HG02759 (cell line): Measurements from ENCODE around the gene NSMF.

Experiments
- ATAC-seq: cut with Tn5 transposase; IDR thresholded peaks from one replicate; pipeline ENCODE4 v1.9.1; 2021; ENCODE audit warnings: mild to moderate bottlenecking, moderate library complexity; ENCODE audit not compliant: unreplicated experiment

NSMF gene

DNA sequence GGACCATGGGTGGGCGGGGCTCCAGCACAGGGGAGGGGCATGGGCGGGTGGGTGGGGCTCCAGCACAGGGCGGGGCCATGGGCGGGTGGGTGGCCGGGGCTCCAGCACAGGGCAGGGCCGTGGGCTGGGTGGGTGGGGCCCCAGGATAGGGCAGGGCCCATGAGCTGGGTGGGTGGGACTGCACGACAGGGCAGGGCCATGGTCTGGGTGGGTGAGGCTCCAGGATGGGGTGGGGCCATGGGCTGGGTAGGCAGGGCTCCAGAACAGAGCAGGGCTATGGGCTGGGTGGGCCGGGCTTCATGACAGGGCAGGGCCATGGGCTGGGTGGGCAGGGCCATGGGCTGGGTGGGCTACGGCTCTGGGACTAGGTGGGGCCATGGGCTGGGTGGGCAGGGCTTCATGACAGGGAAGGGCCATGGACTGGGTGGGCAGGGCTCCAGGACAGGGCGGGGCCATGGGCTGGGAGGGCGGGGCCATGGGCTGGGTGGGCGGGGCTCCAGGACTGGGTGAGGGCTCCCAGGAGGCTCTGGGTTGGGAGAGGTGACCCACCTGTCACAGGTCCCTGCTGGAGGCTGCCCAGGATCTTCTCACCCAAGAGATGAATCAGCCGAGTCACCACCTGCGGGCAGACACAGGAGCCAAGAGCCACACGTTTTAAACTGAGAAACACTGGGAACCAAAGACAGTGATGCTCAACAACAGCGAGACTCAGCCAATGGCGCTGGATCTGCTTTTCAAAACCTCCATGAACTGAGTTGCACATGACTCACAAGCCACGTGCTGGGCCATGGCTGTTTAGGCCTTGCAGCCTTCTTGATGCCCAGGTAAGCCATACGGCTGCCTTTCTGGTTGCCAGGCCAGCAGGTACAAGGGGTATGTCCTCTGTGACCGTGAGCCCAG, 33.6 kb upstream of the NSMF start:
- ATAC-seq, result no peak

DNA sequence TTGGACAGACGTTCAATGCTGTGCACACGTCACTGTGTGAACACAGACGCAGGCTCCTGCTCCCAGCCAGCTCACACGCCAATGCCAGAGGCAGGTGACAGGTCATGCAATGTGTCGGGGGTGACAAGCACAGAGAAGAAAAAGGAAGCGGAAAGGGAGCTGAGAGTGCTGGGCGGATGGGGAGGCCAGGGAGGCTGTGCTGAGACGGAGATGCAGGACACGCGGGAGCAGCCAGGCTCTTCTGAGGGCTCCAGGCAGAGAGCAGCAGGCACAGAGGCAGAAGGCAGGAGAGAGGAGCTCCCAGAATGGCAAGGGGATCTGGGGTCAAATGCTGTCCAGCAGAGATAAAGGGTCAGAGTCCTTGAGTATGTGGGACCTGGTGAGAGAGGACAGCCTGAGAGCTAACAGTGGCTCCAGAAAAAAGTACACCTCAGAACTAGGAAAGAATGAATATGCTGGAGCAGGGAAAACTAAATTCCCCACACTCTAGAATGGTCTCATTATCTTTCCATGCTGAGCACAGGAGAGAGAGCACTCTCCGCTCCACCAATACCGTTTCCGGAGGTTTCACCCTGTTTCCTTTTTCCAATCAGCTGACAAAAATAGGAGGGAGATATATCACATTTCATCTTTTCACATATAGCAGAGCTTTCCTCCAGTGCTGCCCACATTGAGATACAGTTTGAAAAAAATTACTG, 32.8 kb upstream of the NSMF start:
- ATAC-seq, result no peak

DNA sequence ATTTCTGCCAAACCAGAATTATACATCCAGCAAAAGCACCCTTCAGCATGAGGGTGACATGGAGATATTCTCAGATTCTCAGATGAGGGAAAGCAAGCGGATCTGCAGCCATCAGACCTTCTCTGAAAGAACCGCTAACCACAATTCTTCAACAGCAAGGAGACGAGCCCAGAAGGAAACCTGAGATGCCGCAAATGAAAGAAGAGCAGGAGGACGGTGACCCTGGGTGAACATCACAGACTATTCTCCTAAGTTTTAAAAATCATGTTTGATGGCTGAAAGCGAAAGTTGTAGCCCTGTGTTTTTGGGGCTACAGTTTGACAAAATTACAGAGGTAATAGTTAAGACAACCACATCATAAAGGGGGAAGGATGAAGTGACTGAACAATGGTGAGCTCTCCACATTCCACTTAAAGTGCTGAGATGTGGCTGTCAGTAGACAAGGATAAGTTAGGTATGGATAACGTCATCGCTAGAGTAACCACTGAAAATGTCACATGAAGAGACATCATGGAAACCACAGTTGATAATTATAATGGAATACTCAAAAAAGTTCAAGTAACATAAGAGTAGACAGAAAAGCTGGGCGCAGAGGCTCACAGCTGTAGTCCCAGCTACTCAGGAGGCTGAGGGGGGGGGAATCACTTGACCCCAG, 31.5 kb upstream of the NSMF start:
- no peak for ATAC-seq

DNA sequence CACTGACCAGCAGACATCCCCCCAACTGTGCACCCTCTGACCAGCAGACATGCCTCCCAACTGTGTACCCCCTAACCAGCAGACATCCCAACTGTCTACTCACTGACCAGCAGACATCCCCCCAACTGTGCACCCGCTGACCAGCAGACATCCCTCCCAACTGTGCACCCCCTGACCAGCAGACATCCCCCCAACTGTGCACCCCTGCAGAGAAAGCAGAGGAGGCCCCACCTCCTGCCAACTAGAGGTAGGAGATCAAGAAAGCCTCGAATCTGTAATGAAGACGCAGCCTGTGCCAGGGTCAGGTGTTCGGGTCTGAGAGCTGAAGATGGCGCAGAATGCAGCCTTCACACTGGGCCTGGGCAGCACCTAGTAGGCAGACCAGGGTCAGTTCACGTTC, 29.8 kb upstream of the NSMF start:
- ATAC-seq, result no peak

DNA sequence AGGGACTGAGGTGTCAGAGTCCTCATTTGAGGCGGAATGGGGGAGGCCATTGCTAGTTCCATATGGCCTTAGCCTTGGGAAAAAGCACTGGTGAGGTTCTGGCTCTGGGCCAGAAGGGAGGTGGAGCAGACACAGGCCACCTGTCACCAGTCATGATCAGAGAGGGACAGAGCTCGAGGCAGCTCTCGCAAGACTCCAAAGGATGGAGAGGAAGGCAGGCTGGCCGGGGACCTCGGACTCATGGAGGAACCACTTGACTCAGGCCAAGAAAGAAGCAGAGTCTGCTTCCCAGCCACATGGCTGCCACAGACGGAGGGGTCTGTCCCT, 29.2 kb upstream of the NSMF start:
- ATAC-seq, result no peak

DNA sequence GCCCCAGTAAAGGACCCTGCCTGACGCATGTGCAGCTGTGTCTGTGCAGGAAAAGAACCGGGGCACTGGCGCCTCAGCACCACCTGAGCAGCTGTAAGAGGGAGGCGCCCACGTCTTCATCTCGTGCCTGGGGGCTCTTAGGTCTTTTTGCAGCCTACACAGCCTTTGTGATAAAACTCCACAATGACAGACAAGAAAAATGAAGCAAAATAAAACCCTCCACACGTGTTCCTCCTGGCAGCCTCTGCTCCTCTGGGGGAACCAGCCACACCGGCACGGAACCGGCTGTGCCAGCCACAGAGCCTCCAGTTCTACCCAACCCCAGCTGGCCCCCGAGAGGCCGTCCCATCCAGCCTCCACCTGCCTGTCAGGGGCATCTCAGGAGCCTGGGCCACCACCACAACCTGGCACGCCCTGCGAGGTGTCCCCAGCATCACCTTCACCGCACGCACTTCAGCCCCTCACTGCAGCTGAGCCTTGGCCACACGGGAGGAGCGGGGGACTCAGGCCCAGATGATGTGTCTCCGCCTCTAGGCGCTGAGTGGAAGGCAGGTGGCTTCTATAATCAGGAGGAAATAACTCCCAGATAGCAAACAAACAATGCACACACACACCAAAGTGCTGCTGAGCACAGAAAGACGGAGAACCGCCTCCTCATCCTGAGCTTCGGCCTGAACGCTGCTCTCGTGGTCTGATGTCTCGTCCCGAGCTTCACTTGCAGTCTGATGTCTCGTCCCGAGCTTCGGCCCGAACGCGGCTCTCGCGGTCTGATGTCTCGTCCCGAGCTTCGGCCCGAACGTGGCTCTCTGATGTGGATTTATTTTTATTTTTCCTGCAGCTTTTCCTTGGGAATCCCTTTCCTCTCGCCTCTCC, 28.6 kb upstream of the NSMF start:
- no peak for ATAC-seq

DNA sequence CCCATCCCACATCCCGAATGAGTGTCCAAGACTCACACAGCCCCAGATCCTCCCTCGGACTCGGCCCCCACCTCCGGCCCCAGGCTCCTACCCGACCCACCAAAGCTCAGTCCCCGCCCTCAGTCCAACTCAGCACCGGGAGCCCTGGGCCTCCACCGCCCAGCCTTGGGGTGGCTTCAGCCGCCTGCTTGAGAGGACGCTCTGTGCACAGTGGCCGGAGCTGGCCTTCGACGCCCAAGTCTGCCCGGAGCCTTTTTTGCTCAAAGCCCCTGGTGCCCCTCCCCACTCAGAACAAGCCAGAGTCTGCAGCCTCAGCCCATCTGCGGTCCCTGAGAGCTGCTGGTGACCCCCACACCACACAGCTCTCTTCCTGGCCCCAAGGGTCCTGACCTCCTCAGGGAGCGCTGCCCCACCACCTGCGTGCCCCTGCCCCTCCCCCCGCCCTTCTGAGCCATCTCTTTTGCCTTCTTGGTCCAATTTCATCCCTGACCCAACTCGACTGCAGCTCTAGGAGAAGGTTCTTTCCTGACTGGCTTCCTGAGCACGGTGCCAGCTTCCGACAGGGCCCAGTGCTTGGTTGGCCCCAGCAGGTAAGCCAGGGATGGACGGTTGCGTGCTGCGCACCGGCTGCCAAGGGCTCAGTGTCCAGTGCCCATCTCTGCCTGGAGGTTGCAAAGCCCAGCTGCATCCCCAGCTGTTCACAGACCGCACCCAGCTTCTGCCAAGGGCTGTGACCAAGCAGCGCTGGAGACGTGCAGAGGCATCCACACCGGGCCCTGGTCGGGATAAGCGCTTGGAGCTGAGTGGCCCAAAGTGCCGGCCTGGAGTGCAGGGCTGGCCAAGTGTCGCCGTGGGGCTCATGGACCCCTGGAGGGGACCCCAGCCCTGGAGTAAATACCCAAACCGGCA, 27.7 kb upstream of the NSMF start:
- ATAC-seq, result no peak

DNA sequence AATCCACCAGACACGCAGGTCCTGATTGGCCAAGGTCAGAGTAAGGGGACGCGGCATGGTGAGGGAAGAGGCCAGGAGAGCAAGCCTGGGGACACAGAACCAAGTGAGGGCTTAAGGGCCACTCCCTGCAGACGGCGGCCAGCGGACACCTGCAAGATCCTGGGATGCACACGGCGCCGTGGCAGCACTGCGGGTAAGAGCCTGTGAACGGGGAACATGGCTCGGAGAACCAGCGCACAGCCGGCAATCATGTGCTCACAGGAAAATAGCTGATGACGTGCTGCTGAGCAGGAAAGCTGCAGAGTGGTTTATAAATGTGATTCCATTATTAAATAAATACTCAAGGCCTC, 27.0 kb upstream of the NSMF start:
- ATAC-seq, result no peak

DNA sequence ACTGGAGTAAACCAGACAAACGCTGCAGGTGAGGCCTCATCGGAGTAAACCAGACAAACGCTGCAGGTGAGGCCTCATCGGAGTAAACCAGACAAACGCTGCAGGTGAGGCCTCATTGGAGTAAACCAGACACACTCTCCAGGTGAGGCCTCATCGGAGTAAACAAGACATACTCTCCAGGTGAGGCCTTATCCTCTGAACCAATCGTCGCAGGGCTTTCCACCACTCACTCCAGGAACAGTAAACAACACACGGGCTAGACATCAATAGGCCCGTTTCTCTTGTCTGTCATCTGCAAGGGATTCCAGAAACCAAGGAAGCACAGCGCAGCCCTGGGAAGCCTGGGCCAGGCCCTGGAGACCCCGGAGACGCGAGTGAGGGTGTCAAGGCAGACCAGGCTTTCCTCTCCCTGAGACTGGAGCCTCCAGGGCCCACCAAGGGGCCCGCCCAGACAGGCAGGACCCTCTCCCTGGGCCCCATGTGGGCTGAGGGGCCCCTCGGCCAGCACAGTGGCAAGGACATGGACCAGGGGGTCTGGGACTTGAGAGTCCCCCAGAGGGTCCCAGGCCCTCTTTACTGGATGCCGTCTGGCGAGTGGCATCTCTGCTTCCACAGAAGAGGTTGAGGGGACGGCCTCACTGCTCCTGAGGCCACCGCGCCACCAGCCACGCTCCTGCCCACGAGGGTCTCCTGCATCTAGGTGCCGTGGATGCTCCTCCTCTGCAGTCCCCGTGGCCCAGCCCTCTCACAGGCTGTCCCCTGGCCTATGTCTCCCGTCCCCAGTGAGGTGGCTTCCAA, 26.4 kb upstream of the NSMF start:
- ATAC-seq, result no peak

DNA sequence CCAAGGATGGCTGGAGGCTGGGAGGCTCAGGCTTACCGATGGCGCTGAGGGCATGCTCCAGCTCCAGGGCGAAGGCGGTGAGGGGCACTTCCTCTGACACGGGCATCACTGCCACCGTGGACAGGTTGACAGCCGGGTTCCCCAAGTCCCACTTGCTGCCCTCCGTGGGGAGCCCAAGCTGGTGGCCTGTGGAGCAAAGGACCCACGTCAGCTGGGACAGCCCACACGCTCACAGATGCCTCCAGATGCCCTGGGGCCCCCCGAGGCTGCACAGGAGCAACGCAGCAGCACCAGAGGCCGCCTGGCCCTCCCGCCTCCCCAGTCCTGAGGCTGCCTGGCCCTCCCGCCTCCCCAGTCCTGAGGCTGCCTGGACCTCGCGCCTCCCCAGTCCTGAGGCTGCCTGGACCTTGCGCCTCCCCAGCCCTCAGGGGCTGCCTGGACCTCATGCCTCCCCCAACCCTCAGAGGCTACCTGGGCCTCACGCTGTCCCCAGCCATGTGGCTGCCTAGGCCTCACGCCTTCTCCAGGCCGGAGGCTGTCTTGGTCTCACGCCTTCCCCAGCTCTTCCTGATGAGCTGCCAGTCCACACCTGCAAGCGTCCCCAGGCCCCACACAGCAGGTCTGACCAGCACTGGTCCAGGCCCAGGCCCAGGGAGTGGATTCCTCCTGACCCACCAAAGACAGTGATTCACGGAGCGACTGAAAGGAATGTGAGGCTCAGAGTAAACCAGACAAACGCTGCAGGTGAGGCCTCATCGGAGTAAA, 25.6 kb upstream of the NSMF start:
- ATAC-seq, result no peak

DNA sequence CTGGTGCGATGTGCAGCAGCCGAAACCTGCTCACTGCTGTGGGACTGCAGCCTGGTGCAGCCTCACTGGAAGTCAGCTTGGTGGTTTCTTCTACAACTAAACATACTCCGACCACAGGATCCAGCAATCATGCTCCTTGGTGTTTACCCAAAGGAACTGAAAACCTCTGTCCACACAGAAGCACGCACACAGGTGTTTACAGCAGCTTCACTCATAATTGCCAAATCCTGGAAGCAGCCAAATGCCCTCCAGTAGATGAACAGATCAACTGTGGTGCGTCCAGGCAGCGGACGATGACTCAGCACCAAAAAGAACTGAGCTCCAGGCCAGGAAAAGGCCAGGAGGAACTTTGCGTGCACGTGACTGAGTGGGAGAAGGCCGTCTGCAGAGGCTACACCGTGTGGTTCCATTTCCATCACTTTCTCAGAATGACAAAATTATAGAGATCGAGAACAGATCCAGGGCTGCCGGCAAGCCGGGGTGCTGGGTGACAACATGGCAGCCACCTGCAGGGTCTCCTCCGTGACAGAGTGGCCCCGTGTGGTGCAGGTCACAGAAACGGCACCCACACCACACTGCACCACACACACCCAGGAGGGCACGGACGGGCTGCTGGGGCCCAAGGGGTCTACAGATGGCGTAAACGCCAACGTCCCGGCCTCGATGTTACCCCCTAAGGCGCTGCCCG, 23.1 kb upstream of the NSMF start:
- no peak for ATAC-seq

DNA sequence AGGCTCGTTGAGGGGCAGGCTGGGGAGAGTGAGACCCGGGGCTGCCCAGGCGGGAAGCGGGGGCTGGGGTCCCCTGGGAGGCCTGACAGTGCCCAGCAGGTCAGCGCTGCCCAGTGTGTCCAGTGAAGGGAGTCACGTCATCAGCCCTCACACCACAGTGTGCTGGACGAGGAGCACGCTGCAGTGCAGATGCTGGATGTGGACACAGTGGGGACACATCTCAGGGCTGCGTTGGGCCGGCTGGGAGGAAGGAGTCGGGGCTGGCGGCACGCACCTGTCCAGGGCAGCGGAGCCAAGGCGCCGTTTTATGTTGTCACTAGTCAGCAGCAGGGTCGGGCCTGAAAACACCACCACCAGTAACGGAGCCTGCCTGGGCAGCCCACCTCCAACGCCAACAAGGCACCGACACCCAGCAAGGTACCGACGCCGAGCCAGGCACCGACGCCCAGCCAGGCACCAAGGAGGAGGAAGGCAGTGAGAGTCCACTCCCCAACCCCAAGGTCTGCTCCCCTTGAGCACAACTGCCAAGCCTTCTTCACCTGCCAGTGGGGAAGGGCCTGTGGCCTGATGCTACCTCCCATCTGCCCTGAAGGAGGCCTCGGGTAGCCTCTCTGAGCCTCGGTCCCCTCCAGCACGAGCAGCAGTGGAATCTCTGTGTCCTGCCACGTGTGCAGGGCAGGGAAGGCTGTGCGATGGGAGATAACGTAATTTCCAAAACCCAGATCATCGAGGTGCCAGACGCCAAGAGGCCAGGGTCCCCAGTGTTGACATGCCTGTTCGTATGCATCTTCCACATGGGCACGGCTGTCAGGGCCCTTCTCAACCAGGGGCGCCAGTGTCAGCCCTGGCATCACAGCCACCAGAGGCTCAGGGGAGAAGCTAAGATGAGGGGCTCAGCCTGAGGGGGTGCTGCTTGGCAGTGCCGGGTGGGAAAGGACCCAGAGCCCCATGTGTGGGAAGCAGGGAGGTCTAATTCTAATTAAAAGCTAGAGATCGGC, 21.9 kb upstream of the NSMF start:
- no peak for ATAC-seq

DNA sequence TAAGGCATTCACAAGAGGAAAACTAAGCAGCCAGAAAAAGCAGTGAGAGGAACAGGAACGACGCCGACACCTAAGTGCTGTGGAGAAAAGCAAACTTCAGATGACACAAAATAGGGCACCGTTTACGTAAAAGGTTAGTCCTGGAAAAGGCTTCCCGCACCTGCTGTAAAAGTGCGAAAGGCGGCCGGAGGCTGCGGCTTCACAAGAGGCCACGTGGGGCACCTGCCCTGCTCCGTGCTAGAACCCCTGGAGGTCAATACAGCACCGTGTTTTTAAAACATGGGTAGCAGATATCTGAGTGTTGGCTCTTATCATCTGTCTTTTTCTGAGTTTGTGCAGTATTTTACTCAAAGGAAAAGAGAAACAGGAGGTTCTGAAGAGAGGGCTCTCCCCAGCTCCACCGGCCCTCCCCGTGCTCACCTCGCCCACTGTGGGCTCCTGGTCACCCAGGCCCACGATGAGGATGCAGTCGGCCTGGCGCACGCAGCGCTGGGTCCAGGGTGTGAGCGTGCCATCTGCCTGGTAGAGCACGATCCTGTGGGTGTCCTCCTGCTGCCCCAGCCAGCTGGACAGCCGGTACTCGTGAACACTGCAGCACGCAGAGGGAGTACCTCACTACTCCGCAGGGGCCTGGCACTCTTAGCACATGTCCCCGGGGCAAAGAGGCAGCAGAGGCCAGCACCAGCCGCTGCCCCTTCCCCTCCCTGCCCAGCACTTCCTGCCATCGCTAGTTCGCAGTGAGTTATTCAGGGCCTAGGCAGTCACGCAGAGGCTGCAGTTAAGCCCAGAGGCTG, 21.0 kb upstream of the NSMF start:
- ATAC-seq, result no peak

DNA sequence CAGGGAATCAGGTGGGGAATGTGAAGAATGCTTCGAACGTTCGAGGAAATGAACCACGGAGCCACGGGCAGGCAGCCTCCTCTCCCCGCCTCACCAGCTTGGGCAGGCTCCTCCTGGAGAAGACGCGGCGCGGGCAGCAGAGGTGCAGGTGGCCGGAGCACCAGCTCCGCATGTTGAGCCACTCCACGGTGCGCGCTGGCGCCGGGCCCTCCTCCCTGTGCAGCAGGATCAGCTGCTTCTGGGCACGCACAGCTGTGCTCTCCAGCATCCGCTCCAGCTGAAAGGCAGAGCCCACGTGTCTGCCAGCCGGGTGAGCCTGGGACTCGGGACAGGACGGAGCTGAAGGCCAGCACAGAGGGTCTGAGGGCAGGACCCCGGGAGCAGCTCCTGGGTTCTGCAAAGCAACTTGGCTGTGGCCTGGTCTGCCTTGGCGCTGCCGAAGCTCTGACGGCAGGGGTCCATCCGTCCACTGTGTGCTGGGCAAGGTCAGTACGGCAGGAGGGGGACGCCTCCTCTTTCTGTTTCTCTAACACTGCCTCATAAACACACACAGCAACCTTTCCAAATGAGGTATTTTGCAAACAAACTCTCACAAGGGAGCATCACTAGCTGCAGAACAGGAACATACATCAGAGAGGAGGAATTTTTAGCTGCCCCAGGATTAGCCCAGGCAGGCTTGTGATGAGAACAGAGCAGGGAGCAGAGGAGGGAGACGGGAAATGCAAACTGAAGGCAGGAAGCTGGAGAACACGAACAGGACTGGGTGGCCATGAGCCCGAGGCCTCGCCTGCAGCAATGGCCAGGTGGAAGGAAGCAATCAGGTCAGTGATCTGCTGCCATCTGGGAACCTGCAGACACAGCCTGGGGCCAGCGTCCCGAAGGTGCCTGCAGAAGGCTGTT, 20.1 kb upstream of the NSMF start:
- ATAC-seq, result no peak

DNA sequence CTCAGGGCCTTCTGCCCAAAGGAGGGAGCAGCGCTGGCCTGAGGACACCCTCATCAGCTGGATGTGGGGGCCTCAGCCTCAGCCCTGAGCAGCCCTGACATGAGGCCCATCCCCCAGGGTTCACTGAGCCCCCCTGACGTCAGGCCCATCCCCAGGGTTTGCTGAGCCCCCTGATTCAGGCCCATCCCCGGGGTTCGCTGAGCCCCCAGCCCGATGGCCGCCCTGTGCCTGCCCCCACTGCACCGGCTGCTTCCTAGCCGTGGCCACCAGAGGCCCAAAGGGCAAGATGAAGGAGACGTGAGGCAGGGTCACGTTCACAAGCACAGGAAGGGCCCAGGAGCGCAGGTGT, 19.5 kb upstream of the NSMF start:
- no peak for ATAC-seq
